Stimulated activated CD4-positive, alpha-beta T cell treated with anti-CD3 and anti-CD28 coated beads, Interleukin-15, amount 100 ng/mL, for 1 hour (primary cell): Measurements from ENCODE around the gene SDR9C7.
"Not testable (repeated sequence)": the region's sequence is repeated elsewhere in the genome, so short reads cannot be mapped to it uniquely, and the experiment has no call there.

Experiments used
- DNase-seq, 2 donors: peaks; one replicate each; pipeline ENCODE4 v3.0.0-alpha.2; 2020; ENCODE audit warnings: low read depth in 1 of 2, low spot score in 1 of 2

Gene SDR9C7

GRCh38 chr12:56954057-56954957 lies 20.1 kb upstream of the SDR9C7 start:
- no peak for DNase-seq

DNA sequence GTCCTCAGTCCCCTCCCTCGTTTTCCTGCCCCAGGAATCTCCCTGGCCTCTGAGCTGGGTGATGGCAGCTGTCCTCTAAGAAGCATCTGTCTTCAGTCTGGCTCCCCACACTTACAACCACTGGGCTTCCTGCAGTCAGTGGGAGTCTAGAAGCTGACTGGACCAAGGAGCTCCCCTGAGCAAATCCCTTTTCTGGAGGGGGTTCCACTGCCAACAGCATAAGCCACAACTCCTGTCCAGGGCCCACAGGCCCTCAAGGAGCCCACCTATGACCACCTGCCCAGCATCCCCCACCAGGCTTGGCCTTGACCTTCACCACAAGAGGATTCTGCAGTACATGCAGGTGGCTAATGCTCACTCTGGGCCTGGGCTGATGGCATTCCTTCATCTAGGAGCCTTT lies 19.1 kb upstream of the SDR9C7 start:
- DNase-seq, result no peak

- DNase-seq, result no peak
Observed at GRCh38 chr12:56951582-56952339, 17.6 kb upstream of the SDR9C7 start.

- DNase-seq, result no peak
Observed at GRCh38 chr12:56948881-56949280, 14.7 kb upstream of the SDR9C7 start.

GRCh38 chr12:56948457-56948777 lies 14.2 kb upstream of the SDR9C7 start:
- DNase-seq, result no peak

GRCh38 chr12:56947633-56948456 lies 13.6 kb upstream of the SDR9C7 start:
- DNase-seq, result no peak

DNA sequence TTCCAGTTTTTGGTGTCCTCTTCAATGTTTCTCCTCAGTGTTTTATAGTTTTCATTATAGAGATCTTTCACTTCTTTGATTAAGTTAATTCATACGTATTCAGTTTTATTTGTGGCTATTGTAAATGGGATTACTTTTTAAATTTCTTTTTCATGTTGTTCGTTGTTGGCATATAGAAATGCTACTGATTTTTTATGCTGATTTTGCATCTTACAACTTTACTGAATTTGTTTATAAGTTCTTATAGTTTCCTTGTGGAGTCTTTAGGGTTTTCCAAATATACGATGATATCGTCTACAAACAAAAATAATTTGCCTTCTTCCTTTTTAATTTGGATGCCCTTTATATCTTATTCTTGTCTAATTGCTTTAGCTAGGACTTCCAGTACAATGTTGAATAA lies 9.7 kb upstream of the SDR9C7 start:
- DNase-seq, result no peak

- not testable (repeated sequence) for DNase-seq
Observed at GRCh38 chr12:56943374-56943773, 9.2 kb upstream of the SDR9C7 start.

GRCh38 chr12:56941299-56942017 lies 7.2 kb upstream of the SDR9C7 start:
- DNase-seq, result no peak

- DNase-seq, result not testable (repeated sequence)
Observed at GRCh38 chr12:56940942-56941298, 6.7 kb upstream of the SDR9C7 start.

DNA sequence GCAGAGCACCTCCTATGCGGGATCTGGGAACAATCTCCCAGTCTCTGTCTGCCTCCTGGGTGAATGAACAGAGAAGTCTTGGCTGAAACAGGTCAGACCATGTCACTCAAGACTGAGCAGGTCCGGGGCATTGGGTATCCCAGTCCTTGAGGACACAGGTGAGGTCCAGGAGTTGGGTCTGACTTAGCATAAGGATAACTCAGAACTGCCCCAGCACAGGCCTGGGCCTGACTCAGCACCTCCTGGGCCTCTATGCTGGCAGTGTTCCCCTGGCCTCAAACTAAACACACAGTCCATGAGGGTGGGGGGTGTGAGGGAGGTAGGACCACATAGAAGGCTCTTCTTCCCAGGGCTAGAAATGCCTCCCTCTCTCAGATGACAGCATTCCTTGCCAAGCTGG lies 1.5 kb upstream of the SDR9C7 start:
- no peak for DNase-seq

DNA sequence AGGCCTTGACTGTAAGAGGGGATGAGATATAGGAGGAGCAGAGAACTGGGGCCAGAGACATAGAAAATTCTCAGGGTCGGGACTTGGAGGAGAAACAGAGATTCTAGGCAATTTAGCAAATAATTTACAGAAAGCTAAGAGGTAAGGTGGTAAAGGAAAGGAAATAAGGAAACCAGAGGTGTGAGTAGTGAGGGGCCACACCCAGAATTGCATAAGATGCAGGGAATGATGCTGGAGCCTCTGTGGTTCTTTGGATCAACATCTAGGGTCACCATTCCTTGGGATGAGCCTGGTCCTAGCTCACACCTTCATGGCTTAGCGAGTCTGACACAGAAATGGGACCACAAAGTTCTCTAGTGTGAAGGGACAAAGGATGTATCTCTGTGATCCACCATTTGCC lies 949 bp upstream of the SDR9C7 start:
- no peak for DNase-seq

- DNase-seq, result no peak
Observed at GRCh38 chr12:56932867-56933266, 1.3 kb downstream of the SDR9C7 start.

- no peak for DNase-seq
Observed at GRCh38 chr12:56932146-56932545, 2.1 kb downstream of the SDR9C7 start.

DNA sequence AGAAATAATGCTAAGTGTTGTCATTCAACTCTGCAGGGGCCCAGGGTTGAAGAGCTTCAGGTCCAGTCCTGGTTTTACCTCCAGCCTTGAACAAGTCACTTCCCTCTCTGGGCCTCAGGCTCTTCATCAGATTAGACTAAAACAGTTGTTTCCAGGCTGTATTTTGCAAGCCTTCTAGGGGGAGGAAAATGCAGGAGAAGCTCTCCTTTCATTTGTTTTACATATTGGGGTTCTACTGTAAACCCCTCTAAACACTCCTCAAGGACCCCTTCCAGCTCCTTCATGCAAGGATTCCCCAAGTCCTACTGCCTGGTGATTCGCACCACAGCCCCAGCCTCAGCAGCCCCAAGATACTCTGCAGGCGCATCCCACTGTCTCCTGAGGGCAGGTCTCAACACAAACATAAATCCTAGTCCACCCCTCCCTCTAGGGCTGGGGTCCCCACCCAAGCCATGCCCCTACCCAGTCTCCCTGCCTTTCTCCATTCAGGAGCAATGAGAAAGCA lies 2.7 kb downstream of the SDR9C7 start:
- no peak for DNase-seq

DNA sequence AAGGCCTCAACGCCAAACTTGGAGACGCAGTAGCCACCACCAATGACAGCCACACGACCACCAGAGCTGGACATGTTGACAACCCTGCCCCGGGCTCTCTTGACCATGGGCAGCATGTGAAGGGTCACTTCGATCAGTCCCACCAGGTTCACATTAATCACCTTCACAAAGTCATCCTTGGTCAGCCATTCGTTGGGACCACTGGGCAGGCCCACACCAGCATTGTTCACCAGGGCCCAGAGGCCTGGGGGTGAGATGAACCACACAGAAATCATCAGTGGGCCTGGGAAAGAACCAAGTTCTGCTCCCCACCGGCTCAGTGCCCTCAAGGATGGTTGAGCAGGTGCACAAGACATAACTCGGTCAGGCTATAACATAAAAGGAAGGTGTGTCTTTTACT lies 4.0 kb downstream of the SDR9C7 start:
- DNase-seq, result no peak

GRCh38 chr12:56929780-56930179 lies 4.4 kb downstream of the SDR9C7 start:
- no peak for DNase-seq

GRCh38 chr12:56928262-56928661 lies 5.9 kb downstream of the SDR9C7 start:
- no peak for DNase-seq

DNA sequence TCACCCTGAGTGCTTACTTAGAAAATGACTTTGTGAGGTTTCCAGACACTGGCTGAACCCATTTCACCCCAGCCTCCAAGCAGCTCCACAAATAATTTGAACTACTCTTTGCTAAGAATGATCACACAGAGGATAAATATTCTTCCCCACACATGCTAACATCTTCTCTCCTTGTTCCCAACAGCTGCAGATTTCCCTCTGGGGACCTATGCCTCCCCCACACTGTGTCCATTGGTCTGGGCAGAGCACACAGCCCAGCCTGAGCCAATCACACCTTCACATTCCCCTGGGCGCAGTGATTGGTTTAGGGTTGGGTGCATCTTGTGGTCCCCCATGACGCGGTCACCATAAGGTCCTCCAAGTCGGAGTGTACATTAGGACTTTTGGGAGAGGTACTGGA lies 6.9 kb downstream of the SDR9C7 start:
- no peak for DNase-seq

GRCh38 chr12:56922031-56922430 lies 12.2 kb downstream of the SDR9C7 start:
- DNase-seq, result no peak

- no peak for DNase-seq
Observed at GRCh38 chr12:56921346-56921745, 12.9 kb downstream of the SDR9C7 start.
